Stimulated activated CD8-positive, alpha-beta memory T cell treated with anti-CD3 and anti-CD28 coated beads, Interleukin-7, amount 100 ng/mL, for 1 hour (primary cell): Measurements from ENCODE around the gene RAB26.

Source experiments
- DNase-seq, 2 donors: peaks; one replicate each; pipeline ENCODE4 v3.0.0-alpha.2; 2020; ENCODE audit warnings: low read depth in 2 of 2

The RAB26 gene

DNA sequence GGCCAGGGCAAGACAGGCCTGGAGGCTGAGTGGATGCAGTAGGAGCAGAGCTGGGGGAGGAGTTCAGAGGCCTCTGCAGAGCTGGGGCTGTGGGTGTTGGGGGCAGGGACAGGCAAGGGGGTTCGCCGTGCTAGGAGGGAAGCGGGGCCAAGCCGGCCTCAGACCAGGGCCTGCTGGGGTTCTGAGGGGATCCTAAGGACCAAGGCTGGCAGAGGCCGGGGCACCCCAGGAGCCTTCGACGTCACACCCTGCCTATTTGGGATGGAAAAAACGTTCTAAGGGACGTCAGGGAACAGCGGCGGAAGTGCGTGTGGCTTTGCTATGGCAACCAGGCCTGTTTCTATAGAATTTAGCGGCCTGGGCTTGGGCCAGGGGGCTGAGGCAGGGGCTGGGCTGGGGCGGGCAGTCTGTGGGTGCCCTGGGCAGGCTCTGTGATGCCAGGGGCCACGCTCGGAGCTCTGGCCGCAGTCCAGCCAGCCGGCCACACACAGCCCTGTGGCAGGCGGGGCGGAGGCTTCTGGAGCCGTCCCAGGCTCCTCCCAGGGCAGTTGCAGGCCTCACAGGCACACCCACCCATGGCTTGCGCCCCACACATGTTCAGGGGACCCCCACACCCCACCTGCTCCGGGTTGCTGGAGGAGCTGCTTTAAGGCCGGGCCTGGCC, 10.9 kb downstream of the RAB26 start:
- no peak for DNase-seq

DNA sequence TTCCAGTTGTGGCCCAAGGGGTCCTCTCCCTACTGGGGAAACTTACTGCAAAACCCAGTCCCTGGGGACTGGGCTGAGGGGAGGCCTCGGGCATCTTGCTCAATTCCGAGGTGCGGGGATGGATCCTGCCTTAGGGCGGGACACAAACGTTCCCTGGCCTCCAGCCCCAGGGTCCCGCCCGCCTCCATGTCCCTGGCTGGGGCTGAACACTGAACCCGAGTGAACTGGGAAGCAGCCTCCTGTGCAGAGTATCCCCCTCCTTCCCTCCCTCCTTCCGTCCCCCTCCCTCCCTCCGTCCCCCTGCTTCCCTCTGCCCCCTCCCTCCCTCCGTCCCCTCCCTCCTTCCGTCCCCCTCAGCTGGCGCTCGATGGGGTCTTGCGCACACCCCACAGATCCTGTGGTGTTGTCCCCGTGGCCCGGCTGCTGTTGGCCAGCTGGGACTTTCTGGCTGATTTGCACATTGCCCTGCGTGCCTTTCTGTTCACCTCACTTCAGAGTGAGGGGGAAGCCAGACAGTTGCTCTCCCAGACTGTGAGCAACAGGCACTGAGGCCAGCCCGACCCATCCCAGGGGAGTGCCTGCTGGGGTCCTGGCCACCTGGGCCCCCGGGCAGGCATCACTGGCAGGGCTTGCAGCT, 12.6 kb downstream of the RAB26 start:
- DNase-seq = no peak

DNA sequence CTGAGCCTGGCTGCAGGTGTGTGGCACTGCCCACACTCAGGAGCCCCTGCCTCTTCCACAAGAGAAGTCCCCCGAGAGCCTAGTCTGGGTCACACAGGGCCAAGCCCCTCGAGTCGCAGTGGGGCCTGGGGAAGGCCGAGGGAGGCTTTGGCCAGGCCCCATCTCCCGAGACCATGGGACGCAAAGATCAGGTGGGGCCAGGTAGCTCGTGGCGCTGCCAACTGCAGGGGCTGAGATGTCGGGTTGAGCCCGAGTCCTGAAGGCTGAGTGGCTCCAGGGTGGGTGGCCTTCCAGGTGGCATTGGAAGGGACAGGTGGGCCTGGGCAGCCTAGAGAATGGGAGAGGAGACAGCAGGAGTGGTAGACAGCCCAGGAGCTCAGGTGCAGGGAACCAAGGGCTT, 13.5 kb downstream of the RAB26 start:
- no peak for DNase-seq

DNA sequence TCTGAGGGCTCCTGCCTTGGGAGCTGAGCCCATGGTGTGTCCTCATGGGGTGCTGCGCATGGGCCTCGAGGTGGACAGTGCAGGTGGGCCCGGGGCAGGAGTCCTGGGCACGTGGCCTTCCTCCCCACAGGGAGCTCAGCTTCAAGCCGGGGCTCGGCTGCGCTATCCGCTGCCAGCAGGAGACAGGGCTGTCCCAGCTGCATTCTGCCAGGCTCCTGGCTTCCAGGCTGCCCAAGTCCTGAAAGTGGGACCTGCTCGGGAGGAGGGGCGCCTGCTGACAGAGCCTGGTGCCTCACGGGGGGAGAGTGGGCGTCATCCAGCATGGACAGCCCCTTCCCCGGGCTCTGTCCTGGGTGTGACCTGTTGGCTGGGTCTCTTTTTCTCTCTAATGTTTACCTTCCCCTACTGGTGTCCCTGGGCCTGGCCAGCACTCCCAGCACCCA, 14.3 kb downstream of the RAB26 start:
- no peak for DNase-seq

DNA sequence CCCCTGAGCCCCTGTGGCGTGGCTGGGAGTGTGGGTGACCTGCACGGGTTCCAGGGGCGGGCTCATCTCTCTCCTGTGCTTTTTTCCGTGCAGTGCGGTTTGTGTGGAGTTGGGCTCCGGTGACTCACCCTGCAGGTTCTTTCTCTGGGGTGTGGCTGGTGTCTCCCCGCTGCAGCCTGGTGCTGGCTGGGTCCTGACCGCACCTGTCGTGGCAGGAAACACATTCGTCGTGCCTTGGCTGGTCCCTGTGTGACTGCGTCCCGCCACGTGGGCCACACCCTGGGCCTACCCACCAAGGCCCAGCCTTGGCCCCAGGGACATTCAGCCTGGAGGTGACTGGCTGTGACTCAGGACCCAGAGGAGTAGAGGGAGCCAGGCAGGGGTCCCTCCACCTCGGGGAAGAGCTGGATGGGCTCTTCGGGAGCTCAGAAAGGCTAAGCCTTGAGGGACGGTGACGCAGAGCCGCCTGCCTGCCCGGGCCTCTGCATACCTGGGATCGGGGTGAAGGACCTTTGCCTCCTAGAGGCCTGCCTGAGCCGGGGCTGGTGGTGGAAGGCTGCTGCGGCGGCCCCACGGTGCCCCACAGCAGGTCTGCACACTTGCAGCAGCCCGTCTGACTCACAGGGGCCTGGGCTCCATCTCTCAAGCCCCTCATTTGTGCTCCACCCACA, 14.9 kb downstream of the RAB26 start:
- no peak for DNase-seq

DNA sequence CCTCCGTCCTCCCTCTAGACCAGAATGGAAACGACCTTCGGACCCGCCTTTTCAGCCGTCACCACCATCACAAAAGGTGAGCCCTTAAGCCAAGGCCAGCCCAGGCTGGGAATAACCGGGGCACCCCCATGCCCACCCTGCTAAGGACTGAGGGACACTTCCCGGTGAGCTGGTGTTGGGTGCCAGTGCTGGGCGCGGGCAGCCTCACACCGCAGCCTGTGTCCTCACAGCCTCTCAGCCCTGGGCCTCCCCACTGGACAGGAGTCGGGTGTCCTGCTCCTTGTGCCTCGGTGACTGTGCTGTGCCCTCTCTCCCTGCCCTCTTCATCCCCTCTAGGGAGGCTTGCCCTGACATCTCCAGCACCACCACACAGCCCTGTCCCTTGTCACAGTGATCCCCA, 17.4 kb downstream of the RAB26 start:
- DNase-seq = no peak

DNA sequence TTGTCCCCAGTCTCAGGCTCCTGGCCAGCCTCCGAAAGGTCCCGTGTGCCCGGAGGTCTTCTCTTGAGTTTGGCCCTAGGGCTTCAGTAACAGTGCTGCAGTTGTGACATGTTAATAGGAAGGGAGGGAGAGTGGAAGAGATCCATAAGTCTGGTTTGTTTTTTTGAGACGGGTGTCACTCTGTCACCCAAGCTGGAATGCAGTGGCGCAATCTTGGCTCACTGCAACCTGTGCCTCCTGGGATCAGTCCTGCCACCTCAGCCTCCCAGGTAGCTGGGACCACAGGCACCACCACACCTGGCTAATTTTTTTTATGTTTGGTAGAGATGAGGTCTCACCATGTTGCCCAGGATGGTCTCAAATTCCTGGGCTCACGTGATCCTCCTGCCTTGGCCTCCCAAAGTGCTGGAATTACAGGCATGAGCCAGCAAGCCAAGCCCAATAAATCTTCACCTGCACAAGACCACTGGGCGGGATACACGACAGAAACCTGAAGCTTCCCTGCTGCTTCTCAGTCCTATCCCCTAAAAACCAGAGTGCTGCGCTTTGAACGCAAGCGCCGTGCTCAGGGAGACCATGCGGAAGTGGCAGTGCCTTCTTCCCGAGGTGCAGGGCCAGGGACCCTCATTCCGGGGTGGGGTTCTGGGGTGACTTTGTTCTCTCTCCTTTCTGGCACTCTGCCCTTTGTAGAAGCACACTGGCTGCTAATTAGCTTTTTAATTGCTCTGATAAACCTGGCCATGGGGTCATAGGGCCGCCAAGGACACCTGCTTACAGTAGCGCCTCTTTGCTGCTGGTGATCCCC, 18.0 kb downstream of the RAB26 start:
- DNase-seq = no peak

DNA sequence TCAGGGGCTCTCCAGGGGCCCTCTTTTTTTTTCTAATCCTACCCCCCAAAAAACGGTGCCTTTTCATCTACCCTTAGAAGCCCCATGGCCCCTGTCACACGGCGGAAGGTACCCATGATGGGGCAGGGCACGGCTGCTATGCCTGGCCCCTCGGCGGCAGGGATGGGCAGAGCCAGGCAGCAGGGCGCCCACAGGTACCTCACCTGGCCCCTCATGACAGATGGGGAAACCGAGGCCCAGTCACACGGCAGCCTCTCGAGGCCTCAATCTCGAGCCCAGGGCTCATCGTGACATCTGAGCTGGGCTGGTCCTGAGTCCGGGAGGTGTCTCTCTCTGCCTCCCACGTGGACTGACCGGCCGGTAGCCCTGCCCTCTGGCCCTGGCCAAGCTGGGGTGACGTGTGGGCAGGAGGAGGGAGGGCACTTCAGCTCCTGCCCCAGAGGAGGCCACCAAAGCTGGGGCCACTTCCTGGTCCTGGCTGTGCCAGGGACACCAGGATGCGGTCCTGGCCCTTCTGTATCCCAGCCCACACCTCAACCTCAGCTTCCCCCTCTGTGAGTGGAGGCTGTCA, 18.7 kb downstream of the RAB26 start:
- no peak for DNase-seq

DNA sequence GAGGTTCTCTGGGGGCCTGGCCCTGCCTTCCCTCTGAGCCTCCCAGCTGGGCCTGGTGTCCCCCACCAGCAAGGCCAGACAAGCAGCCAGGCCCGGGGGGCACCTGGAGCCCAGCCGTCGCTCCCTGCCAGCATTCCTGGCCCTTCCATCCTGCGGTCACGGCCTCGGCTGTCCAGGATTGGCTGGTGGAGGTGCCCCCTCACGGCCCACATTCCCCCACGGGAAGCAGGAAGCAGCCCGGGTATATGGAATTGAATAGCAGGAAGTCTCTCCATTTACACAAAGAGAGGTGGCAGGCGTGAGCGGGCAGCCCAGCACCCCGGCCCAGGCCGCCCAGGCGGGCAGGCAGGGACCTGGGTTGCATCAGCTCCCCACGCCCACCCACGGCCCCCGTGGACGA, 21.7 kb downstream of the RAB26 start:
- DNase-seq = no peak

DNA sequence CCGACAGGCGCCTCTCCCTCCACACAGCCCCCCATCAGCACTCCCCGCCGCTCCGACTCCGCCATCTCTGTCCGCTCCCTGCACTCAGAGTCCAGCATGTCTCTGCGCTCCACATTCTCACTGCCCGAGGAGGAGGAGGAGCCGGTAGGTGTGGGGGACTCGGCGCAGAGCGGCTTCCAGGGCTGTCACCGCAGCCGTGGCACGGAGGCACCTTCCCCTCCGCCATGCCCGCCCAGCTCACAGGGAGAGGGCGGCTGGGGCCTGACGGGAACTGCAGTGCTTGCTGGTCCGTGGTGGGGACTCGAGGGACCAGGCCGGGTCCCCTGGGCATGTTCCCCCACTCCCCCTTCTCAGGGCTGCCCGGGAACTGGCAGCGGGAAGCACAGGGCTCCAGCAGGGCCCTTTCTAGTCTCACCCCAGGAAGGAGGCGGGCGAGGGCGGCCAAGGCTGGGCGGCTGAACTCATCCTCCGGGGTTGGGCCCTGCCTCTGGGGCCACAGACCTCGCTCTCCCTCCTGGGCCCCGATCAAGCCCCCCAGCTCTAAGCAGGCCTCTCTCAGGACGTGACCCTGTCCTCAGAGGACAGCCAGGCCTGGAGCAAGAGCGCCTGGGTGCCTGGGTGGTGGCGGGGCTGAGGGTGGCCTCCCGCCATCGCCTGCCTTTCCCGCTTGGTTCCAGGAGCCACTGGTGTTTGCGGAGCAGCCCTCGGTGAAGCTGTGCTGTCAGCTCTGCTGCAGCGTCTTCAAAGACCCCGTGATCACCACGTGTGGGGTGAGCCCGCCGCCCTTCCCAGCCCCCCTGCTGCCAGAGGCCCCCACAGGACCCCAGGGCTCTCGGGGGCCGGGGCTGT, 22.4 kb downstream of the RAB26 start:
- DNase-seq = no peak

DNA sequence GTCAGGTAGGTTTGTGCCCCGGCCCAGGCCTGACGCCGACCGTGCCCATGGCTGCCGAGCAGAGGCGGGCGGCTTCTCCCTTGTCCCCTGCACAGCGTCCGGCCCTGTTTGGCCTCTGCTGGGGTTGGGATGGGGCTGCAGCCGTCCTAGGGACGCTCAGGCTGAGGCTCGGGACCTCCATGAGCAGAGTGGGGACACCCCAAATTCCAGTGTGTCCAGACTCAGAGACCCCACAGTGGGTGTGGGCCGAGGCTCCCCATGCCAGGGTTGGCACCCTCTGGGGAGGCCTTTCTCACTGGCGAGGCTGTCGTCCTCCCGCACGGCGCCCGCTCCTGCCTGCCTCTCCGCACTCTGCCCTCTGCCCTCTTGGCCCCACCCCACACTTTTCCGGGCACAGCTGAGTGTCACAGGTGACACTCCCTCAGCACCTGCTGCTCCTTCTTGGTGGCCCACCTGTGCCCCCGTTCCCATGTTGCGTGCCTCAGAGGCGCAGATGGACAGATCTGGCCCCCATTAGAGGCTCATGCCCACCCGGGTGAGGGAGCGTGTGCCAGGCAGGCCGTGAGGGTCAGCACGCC, 23.3 kb downstream of the RAB26 start:
- no peak for DNase-seq

DNA sequence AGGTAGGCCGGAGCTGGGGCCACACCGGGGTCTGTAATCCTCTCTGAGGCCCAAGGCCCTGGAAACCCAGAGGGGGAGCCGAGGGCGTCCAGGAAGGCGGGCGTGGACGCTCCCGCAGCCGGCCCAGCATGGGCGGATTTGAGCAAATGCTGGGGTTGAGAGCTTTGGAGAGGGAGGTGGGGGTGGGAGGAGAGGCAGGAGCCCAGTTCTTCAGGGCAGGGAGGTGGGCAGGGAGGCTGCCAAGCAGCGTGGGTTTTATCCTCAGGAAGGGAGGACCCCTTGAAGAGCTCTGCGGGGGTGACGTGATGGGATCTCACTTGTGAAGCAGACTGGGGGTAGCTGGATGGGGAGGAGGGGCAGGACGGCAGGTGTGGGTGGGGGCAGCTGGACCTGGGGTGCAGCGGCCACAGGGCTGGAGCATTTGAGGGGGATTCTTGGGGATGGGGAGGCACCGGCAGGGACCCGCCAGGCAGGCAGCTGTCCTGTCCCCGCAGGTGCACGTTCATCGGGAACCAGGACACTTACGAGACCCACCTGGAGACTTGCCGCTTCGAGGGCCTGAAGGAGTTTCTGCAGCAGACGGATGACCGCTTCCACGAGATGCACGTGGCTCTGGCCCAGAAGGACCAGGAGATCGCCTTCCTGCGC, 24.4 kb downstream of the RAB26 start:
- no peak for DNase-seq

DNA sequence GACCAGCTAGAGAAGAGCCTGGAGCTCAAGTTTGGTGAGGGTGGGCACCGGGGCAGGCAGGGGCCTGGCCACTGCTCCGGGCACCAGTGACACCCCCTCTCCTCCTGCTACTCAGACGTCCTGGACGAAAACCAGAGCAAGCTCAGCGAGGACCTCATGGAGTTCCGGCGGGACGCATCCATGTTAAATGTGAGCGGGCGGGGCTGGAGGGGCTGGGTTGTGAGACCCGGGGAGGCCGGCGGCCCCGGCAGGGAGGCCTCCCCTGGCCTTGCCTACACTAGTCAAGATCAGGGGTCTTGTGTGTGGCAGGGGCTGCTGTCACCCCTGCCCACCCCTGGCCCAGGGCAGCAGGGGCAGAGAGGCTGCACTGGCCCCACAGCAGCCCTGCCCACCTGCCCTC, 24.9 kb downstream of the RAB26 start:
- DNase-seq = no peak

DNA sequence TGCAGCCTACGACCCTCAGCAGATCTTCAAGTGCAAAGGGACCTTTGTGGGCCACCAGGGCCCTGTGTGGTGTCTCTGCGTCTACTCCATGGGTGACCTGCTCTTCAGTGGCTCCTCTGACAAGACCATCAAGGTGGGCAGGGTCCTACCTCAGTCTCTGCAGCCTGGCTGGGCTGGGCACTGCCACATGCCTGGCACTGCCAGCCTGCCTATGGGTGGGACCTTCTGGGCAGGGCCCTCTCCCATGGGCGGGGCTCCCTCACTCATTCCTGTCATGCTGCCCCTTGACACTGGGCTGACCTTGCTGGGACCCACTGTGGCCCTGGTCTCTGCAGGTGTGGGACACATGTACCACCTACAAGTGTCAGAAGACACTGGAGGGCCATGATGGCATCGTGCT, 25.5 kb downstream of the RAB26 start:
- DNase-seq = no peak

DNA sequence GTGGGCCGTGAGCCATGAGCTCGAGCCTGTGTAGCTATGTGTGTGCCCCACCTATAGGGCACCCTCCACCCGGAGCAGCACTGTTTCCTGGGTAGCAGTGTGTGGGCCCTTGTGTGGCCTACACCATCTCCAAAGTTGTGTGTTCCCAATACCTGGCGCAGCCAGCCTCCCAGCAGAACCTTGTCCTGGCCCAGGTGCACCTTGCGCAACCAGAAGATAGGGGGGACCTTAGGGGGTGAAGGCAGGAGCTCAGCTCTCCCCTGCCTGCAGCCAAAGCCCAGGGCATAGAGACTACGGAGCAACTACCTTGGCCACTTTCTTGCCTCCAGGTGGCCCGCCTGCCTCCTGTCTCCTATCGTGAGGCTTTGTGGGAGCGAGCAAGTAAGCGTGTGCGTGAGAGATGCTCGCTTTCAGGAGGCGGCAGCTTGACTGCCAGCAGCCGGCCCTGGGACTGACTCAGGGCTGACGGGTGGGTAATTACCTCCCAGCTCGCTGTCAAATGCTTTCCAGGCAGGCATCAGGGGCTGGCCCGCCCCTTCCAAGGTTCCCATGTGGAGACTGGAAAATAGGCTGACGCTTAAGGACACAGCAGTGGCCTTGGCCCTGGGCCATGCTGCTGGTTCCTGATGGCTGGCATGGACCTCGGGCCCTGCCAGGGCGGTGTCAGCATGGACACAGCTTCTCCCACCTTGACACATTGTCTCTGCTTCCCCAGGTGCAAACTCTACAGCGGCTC, 26.1 kb downstream of the RAB26 start:
- no peak for DNase-seq

DNA sequence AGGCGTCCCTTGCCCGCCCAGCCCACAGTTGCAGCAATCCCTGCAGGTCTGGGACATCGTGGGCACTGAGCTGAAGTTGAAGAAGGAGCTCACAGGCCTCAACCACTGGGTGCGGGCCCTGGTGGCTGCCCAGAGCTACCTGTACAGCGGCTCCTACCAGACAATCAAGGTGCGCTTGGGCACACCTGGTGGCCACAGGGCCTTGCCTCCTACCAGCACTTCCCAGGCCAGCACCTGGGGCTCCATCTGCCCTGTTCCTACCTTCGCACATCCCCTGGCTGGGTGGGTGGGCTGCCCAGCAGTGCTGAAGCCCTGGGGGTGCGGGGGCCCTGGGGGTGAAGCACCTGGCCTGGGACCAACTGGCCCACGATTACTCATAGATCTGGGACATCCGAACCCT, 27.0 kb downstream of the RAB26 start:
- DNase-seq = no peak

DNA sequence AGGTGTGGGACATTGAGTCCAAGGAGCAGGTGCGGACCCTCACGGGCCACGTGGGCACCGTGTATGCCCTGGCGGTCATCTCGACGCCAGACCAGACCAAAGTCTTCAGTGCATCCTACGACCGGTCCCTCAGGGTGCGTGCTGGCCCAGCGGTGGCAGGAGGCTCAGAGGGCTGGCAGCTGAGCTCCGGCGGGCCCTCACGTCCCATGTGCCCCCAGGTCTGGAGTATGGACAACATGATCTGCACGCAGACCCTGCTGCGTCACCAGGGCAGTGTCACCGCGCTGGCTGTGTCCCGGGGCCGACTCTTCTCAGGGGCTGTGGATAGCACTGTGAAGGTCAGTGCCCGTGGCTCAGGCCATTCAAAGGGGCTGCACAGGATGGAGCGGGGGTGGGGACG, 27.6 kb downstream of the RAB26 start:
- no peak for DNase-seq

DNA sequence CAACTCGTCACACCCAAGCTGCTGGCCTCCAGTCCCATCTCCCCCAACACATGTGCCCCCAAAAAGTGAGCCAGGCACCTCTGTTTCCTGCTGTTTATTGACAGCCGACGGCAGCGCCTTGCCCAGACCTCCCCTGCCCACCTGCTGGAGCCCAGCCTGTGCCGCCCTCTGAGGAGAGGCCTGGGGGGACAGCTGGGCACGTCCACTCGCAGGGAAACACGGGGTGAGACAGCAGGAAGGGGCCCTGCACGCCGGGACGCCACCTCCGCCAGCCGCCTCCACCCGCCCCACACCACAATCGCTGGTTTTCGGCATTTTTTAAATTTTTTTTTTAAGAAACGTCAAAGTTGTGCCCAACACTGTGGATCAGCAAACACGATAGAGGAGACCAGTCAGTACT, 28.7 kb downstream of the RAB26 start:
- DNase-seq = no peak

DNA sequence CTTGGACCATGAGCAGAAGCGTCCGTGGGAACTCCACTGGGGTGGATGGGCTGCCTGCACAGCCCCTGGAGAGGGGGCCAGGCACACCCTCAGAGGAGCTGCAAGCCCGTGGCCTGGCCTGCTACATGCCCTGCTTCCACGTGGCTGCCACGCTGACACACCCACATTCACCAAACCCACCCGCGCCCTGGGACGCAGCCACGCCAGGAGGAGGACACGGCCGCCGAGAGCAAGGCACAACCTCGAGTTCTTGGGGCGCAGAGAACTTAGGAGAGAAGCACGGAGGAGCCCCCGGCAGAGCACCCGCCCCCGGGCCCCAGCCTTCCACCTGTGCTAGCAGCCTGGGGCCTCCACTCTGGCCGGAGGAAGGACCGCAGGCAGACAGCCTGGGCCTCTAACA, 29.1 kb downstream of the RAB26 start:
- no peak for DNase-seq
